Omental fat pad (tissue), 4 donors: ENCODE measurements around the gene RAX2. TPM values are rescaled to one million over a fixed set of nuclear protein-coding genes. Genes with fewer than 3 reads are reported as not detected.
A peak's percentile ranks its signal among the peaks of the same experiment; 100 is the strongest.

Source experiments
- ATAC-seq: fragments of 150-250 bp; one replicate; pipeline ENCODE4 v1.9.1; 2016; ENCODE audit warnings: mild to moderate bottlenecking, moderate library complexity; ENCODE audit not compliant: low FRiP score
- DNase-seq: peaks from one replicate; pipeline ENCODE4 v3.0.0-alpha.2; 2019; ENCODE audit warnings: low spot score
- total RNA-seq, 4 donors: library from RNA; depleted of rRNA; stranded (reverse); fragments of >200 nt; gene quantifications; one replicate each; pipeline ENCODE4 v1.1.0, GENCODE V29; 2016
- TF ChIP-seq, protein P1 (sequence below), 3 donors: fragments of 450-650 bp; IDR thresholded peaks; one replicate each; pipeline ENCODE4 v1.5.1; 2016 to 2017; ENCODE audit warnings: antibody characterized with exemption in 3 of 3, mild to moderate bottlenecking in 3 of 3, moderate library complexity in 2 of 3

The RAX2 gene
- total RNA-seq, 4 donors from 2014 or later: 0.19 TPM; not detected in 3

GRCh38 chr19:3814648-3815047, 42.6 kb upstream of the RAX2 start:
- no peak for DNase-seq
- no peak for ATAC-seq
- TF ChIP-seq, protein P1, sequence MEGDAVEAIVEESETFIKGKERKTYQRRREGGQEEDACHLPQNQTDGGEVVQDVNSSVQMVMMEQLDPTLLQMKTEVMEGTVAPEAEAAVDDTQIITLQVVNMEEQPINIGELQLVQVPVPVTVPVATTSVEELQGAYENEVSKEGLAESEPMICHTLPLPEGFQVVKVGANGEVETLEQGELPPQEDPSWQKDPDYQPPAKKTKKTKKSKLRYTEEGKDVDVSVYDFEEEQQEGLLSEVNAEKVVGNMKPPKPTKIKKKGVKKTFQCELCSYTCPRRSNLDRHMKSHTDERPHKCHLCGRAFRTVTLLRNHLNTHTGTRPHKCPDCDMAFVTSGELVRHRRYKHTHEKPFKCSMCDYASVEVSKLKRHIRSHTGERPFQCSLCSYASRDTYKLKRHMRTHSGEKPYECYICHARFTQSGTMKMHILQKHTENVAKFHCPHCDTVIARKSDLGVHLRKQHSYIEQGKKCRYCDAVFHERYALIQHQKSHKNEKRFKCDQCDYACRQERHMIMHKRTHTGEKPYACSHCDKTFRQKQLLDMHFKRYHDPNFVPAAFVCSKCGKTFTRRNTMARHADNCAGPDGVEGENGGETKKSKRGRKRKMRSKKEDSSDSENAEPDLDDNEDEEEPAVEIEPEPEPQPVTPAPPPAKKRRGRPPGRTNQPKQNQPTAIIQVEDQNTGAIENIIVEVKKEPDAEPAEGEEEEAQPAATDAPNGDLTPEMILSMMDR (IDR thresholded peaks at IDR 0.05): no peak

- no peak for DNase-seq
- TF ChIP-seq, protein P1 (IDR thresholded peaks at IDR 0.05): no peak
- ATAC-seq: no peak
Measured at GRCh38 chr19:3813473-3814392, 41.7 kb upstream of the RAX2 start.

- TF ChIP-seq, protein P1 (IDR thresholded peaks at IDR 0.05): no peak
- no peak for DNase-seq
- ATAC-seq: no peak
Measured at GRCh38 chr19:3810708-3811355, 38.8 kb upstream of the RAX2 start.

DNA sequence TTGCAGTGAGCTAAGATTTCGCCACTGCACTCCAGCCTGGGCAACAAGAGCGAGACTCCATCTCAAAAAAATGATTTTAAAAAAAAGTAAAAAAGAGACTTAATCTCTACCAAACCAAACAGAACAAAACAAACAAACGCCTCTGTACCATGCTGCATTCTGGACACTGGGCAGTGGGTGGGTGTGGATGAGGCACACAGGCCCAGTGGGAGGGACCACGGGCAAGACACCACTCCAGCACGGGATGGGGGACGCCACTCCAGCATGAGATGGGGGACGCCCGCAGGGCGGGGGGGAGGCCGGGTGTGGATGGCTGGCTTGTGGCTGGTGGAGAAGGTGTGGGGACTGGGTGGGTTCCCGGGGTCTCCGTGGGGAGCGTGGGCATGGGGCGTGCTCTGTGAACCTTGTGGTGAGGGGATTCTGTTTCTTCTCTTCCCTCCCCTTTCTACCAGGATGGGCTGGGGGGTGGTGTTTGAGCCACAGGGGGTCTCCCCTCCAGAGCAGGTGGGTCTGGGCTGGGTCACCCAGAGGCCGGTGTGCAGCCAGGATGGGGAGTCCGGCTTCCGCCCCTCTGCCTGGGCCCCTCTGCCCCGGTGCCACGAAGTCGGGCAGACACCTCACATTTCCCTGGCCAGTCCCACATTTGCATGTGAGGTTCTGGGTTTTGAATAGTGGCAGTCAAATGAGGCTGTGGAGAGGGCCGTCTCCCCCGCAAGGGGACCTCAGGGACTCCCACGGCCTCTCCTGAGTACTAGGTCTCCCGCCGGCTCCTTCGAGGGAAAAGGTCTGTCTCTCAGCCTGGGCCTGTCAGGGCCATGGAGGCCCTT, 38.1 kb upstream of the RAX2 start:
- TF ChIP-seq, protein P1 (IDR thresholded peaks at IDR 0.05): no peak
- ATAC-seq (peak; percentile 14), DNase-seq (no peak)

GRCh38 chr19:3808420-3809143, 36.6 kb upstream of the RAX2 start:
- TF ChIP-seq, protein P1 (IDR thresholded peaks at IDR 0.05): no peak
- DNase-seq: no peak
- ATAC-seq: no peak

DNA sequence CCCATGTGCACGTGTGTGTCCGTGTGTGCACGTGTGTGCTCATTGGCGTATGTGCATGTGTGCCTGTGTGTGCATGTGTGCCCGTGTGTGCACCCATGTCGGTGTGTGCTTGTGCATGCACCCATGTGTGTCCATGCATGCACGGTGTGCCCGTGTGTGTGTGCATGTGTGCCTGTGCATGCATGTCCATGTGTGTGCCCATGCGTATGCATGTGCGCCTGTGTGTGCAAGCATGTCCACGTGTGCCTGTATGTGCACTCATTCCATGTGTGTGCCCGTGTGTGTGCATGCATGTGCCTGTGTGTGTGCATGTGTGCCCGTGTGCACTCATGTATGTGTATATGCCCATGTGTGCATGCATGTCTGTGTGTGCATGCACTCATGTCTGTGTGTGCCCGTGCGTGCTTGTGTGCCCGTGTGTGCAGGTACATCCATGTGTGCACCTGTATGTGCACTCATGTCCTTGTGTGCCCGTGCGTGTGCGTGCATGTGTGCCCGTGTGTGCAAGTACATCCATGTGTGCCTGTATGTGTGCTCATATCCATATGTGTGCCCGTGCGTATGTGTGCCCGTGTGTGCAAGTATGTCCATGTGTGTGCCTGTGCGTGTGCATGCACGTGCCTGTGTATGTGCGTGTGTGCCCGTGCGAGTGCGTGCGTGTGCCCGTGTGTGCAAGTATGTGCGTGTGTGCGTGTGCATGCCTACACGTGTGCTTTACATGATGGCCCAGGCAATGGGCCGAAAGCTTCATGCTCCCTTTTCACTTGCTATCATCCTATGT, 35.7 kb upstream of the RAX2 start:
- no peak for ATAC-seq
- TF ChIP-seq, protein P1 (IDR thresholded peaks at IDR 0.05): no peak
- DNase-seq: no peak
